ENCODE measurements around the gene EIF3D. TPM values are rescaled to one million over a fixed set of nuclear protein-coding genes. Genes with fewer than 3 reads are reported as not detected.

EIF3D gene
- total RNA-seq, 1 donor from 2014 or later, result 285 TPM

DNA sequence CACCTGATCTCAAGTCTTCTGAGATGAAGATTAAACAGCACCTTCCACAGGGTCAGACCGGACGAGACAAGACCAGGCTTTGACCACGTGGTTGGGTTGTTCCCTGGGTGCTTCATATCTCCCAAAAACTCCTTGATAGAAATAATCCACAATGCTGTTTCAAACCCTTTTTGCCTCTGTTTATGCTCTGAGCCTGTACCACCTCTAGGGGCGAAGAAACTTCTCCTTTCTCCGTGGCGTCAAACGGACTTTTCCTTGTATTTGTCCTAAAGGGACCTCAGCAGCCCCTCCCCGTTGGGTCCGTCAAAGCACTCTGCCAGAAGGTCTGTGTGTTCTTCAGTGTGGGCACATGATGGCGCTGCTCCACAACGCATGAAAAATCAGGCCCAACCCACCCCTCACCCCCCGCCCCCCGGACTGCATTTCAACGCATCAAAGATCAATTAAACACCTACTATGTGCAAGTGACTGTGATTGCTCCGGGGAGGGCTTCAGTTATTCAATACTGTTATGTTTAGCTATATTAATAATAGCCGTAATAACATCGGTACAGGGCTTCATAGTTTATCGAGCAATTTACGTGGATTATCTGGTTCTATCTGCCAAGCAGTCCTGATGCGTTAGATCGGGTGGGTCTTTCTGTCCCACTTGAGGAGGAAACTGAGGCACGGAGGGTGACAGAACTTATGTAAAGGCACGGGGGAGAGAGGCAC is 17.3 kb upstream of the EIF3D start:
- no peak overlapping the region for H3K4me3 Mint-ChIP-seq
- DNase-seq (no peak), ATAC-seq (ENCODE audit: low read depth) (peak; percentile 82)
- intact Hi-C loops (cut with micrococcal nuclease), result loop anchor here (1.0 to 10.0 kb wide), 7 partner anchors 231 to 715 kb away; partner anchors contain the start of gene IFT27
- TF ChIP-seq, protein P1, sequence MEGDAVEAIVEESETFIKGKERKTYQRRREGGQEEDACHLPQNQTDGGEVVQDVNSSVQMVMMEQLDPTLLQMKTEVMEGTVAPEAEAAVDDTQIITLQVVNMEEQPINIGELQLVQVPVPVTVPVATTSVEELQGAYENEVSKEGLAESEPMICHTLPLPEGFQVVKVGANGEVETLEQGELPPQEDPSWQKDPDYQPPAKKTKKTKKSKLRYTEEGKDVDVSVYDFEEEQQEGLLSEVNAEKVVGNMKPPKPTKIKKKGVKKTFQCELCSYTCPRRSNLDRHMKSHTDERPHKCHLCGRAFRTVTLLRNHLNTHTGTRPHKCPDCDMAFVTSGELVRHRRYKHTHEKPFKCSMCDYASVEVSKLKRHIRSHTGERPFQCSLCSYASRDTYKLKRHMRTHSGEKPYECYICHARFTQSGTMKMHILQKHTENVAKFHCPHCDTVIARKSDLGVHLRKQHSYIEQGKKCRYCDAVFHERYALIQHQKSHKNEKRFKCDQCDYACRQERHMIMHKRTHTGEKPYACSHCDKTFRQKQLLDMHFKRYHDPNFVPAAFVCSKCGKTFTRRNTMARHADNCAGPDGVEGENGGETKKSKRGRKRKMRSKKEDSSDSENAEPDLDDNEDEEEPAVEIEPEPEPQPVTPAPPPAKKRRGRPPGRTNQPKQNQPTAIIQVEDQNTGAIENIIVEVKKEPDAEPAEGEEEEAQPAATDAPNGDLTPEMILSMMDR (IDR thresholded peaks at IDR 0.05), result no peak
- CTCF ChIA-PET, result interaction anchor here (1.6 to 2.1 kb wide), 2 partner anchors 307 to 310 kb away, joined by 6 to 9 read pairs; no protein-coding TSS in a partner anchor
- no peak overlapping the region for H3K27ac Mint-ChIP-seq
- H3K36me3 Mint-ChIP-seq (ENCODE audit: low read depth), result no peaks in the 10 kb centered on the region
- no peaks in the 10 kb centered on the region for H3K9me3 Mint-ChIP-seq
- peaks cover 28% of the 10 kb centered on the region for H3K4me1 Mint-ChIP-seq
- POLR2A ChIA-PET, result interaction anchor here (1.1 kb wide), 1 partner anchor 17 kb away, joined by 4 read pairs; the partner anchor contains the start of gene EIF3D
- no peaks in the 10 kb centered on the region for H3K27me3 Mint-ChIP-seq

DNA sequence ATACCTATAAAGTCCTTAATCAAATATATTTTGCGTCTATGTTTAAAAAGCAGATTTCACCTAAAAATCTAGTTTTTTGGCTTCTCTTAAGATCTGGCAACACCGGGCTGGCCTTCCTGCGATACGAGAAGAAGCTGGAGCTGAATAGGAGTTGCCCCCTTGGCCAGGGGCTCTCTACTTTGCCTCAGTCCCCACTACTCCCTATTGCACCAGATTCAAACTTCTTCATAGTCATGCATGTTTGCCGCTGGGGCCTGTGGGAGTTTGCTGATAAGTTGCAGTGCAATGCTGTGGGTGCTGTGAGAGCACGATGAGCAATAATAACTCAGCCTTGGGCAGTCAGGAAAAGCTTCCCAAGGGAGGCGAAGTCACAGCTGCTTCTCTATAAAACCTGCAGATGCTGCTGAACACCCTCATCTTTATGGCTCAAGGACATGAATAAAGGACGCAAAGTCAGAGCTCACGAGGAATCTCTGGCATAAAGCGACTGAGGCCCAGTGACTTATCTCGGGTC is 15.2 kb upstream of the EIF3D start:
- POLR2A ChIA-PET, result no interaction called here
- intact Hi-C loops (cut with micrococcal nuclease), result loop anchor here (10.0 kb wide), 1 partner anchor 651 kb away; no protein-coding TSS in a partner anchor

DNA sequence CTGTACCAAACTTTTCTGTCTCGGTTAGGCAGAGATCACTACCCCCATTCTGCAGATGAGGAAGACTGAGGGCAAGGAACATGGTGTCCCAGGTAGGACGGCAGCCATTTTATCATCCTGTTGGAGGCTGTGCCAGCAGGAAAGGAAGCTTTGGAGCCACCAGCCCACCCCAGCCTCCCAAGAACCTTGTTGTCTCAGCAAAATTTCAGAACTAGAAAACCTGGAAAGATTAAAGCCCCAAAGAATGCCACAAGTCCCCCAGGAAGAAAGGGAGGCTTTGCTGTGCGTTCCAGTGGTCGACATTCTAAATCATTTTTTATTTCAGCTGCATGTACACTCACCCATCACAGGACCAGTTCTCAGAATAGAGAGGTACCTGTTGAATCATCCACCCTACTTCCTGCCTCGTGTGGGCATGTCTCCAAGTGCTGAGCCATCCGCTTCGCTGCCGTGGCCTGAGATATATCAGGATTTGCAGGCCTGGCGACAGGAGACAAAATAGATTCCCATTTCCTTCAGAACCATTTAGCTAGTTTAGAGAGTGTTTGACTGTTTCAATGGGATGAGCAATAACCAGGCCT is 13.0 kb upstream of the EIF3D start:
- H3K4me1 Mint-ChIP-seq, result peaks cover 5% of the 10 kb centered on the region
- no peak overlapping the region for H3K4me3 Mint-ChIP-seq
- H3K27ac Mint-ChIP-seq, result no peak overlapping the region
- ATAC-seq (ENCODE audit: low read depth) (no peak), DNase-seq (no peak)
- POLR2A ChIA-PET, result interaction anchor here (1.7 kb wide), 1 partner anchor 13 kb away, joined by 6 read pairs; the partner anchor contains the start of gene EIF3D
- CTCF ChIA-PET, result no interaction called here
- H3K36me3 Mint-ChIP-seq (ENCODE audit: low read depth), result no peaks in the 10 kb centered on the region
- TF ChIP-seq, protein P1 (IDR thresholded peaks at IDR 0.05), result no peak
- intact Hi-C loops (cut with micrococcal nuclease), result loop anchor here (10.0 kb wide), 1 partner anchor 653 kb away; no protein-coding TSS in a partner anchor
- no peaks in the 10 kb centered on the region for H3K9me3 Mint-ChIP-seq
- H3K27me3 Mint-ChIP-seq, result no peaks in the 10 kb centered on the region

More for the DNA sequence above, 15.2 kb upstream of the EIF3D start:
- Mint-ChIP-seq H3K4me3 (no peak overlapping the region), H3K9me3 (no peaks in the 10 kb centered on the region), H3K27ac (no peak overlapping the region), H3K27me3 (no peaks in the 10 kb centered on the region), H3K36me3 (ENCODE audit: low read depth) (no peaks in the 10 kb centered on the region), H3K4me1 (peaks cover 13% of the 10 kb centered on the region)
- TF ChIP-seq, protein P1 (IDR thresholded peaks at IDR 0.05), result no peak
- CTCF ChIA-PET, result no interaction called here
- DNase-seq, result no peak
- no peak for ATAC-seq (ENCODE audit: low read depth)

DNA sequence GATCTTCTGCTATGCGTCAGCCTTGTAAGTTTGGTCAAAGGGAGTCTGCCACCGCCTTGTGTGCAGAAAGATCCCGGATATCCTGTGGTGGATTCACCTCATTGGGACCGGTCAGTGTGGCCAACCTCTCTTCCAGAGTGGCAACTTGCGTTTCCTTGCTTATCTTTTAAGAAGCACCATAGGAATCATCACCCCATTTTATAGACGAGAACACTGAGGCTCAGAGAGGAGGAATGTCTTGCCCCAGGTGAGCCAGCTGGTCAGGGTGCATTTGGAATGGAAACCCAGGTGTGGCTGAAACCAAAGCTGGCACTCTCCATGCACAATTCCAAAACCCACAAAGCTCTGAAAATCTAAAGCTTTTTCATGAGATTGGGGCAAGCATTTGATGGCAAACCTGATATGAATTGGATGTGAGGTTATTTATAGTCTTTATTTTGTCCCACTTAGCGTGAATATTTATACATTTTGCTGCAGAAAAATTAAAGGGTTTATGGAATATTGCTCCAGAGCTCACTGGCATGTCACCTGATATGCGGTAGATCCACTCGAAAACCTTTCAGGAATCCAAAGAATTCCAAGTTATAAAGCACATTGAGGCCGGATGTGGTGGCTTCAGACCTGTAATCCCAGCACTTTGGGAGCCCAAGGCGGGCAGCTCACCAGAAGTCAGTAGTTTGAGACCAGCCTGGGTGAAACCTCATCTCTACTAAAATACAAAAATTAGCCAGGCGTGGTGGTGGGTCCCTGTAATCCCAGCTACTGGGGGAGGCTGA is 12.1 kb upstream of the EIF3D start:
- Mint-ChIP-seq H3K9me3 (no peaks in the 10 kb centered on the region), H3K4me3 (no peak overlapping the region), H3K36me3 (ENCODE audit: low read depth) (no peaks in the 10 kb centered on the region), H3K4me1 (peaks cover 3% of the 10 kb centered on the region), H3K27ac (no peak overlapping the region), H3K27me3 (peaks cover 3% of the 10 kb centered on the region)
- intact Hi-C loops (cut with micrococcal nuclease), result loop anchor here (10.0 kb wide), 1 partner anchor 654 kb away; no protein-coding TSS in a partner anchor
- no peak for ATAC-seq (ENCODE audit: low read depth)
- POLR2A ChIA-PET, result interaction anchor here (1.7 kb wide), 1 partner anchor 12 kb away, joined by 6 read pairs; the partner anchor contains the start of gene EIF3D
- CTCF ChIA-PET, result no interaction called here
- DNase-seq, result no peak
- TF ChIP-seq, protein P1 (IDR thresholded peaks at IDR 0.05), result no peak
